WTC11 (cell line): Measurements from ENCODE around the gene NSFL1C. TPM values are rescaled to one million over a fixed set of nuclear protein-coding genes. Genes with fewer than 3 reads are reported as not detected.

ENCODE experiments used
- ATAC-seq: fragments of 200-7000 bp; cut with Tn5 transposase; 2 replicates; pipeline ENCODE4 v1.10.0; 2021; ENCODE audit warnings: mild to moderate bottlenecking, moderate library complexity
- Bru-seq: library from RNA; stranded (reverse); fragments of 400-500 nt; gene quantifications from one replicate; lab custom pipeline; 2021; lab: Mats Ljungman, UMichigan
- CTCF ChIA-PET: fragments of 300-600 bp; sonication (Branson Sonifier 250); formaldehyde crosslinking; loops from one replicate; lab custom pipeline; 2021; ENCODE audit warnings: antibody characterized with exemption; lab: Charles Lee
- POLR2A ChIA-PET: fragments of 350-600 bp; sonication (Branson Sonifier 250); formaldehyde crosslinking; loops from one replicate; lab custom pipeline; 2021; ENCODE audit warnings: antibody characterized with exemption; lab: Charles Lee
- DNase-seq: peaks from one replicate; pipeline ENCODE4 v3.0.0; 2021; ENCODE audit warnings: low spot score
- H3K27ac Mint-ChIP-seq: 2 replicates; pipeline ENCODE4 v1.8.0; 2021; ENCODE audit warnings: mixed read lengths
- H3K27me3 Mint-ChIP-seq: 2 replicates; pipeline ENCODE4 v1.8.0; 2021; ENCODE audit warnings: low read depth, mild to moderate bottlenecking, moderate library complexity, mixed read lengths
- H3K36me3 Mint-ChIP-seq: 2 replicates; pipeline ENCODE4 v1.8.0; 2021; ENCODE audit warnings: mixed read lengths
- H3K4me1 Mint-ChIP-seq: 2 replicates; pipeline ENCODE4 v1.8.0; 2022; ENCODE audit warnings: mixed read lengths
- H3K4me3 Mint-ChIP-seq: 2 replicates; pipeline ENCODE4 v1.8.0; 2021; ENCODE audit warnings: mild to moderate bottlenecking, moderate library complexity, mixed read lengths
- H3K9me3 Mint-ChIP-seq: 2 replicates; pipeline ENCODE4 v1.8.0; 2021; ENCODE audit warnings: mixed read lengths
- AR ChIP-seq: fragments of 250-450 bp; sonication (Bioruptor Pico); IDR thresholded peaks from 2 replicates; pipeline ENCODE4 v1.9.0; 2021; ENCODE audit warnings: mild to moderate bottlenecking
- CBFB ChIP-seq: sonication (generic); formaldehyde crosslinking; IDR thresholded peaks from 2 replicates; pipeline ENCODE4 v1.8.1; 2022; ENCODE audit warnings: mild to moderate bottlenecking, low read depth, missing genetic modification reagents
- CREM ChIP-seq: sonication (generic); formaldehyde crosslinking; IDR thresholded peaks from 2 replicates; pipeline ENCODE4 v1.8.1; 2022; ENCODE audit warnings: mild to moderate bottlenecking, missing genetic modification reagents, moderate library complexity
- E2F4 ChIP-seq: sonication (generic); formaldehyde crosslinking; IDR thresholded peaks from 2 replicates; pipeline ENCODE4 v1.8.1; 2022; ENCODE audit warnings: low read depth, mild to moderate bottlenecking, moderate library complexity, missing genetic modification reagents, borderline replicate concordance
- KAT7 ChIP-seq: sonication (generic); formaldehyde crosslinking; IDR thresholded peaks from 2 replicates; pipeline ENCODE4 v1.8.1; 2023; ENCODE audit warnings: missing genetic modification reagents, mild to moderate bottlenecking, borderline replicate concordance
- MLX ChIP-seq: sonication (generic); formaldehyde crosslinking; IDR thresholded peaks from 2 replicates; pipeline ENCODE4 v1.8.1; 2023; ENCODE audit warnings: mild to moderate bottlenecking, missing genetic modification reagents, moderate library complexity
- STAT6 ChIP-seq: sonication (generic); formaldehyde crosslinking; conservative IDR thresholded peaks from 2 replicates; pipeline ENCODE4 v1.8.1; 2023; ENCODE audit warnings: mild to moderate bottlenecking, low read depth, missing genetic modification reagents, moderate library complexity
- TEAD4 ChIP-seq: sonication (generic); formaldehyde crosslinking; IDR thresholded peaks from 2 replicates; pipeline ENCODE4 v1.8.0; 2022; ENCODE audit warnings: mild to moderate bottlenecking, missing genetic modification reagents
- ZNF138 ChIP-seq: sonication (generic); formaldehyde crosslinking; conservative IDR thresholded peaks from 2 replicates; pipeline ENCODE4 v1.8.1; 2022; ENCODE audit warnings: mild to moderate bottlenecking, moderate library complexity, missing genetic modification reagents
- ZNF219 ChIP-seq: sonication (generic); formaldehyde crosslinking; IDR thresholded peaks from 2 replicates; pipeline ENCODE4 v1.8.0; 2023; ENCODE audit warnings: missing genetic modification reagents, mild to moderate bottlenecking, borderline replicate concordance
- ZNF263 ChIP-seq: sonication (generic); formaldehyde crosslinking; IDR thresholded peaks from 2 replicates; pipeline ENCODE4 v1.8.1; 2022; ENCODE audit warnings: low read depth, mild to moderate bottlenecking, moderate library complexity, missing genetic modification reagents
- ZNF416 ChIP-seq: fragments of 250-450 bp; sonication (Bioruptor Pico); IDR thresholded peaks from 2 replicates; pipeline ENCODE4 v1.9.0; 2021; ENCODE audit warnings: mild to moderate bottlenecking, inconsistent platforms
- long read RNA-seq, 3 experiments: library from RNA in 1 of 3; library from capped mRNA in 1 of 3; library from polyadenylated mRNA in 1 of 3; unstranded in 2 of 3; stranded (forward) in 1 of 3; transcript quantifications; one replicate each; pipeline ENCODE4 v2.0.0, GENCODE V29; 2021
- total RNA-seq: library from RNA; stranded (reverse); gene quantifications from 3 replicates; pipeline ENCODE4 v1.2.3, GENCODE V29; 2021
- TF ChIP-seq, protein P1 (sequence below): sonication (generic); formaldehyde crosslinking; IDR thresholded peaks from 2 replicates; pipeline ENCODE4 v1.8.1; 2023; ENCODE audit warnings: mild to moderate bottlenecking, missing genetic modification reagents, moderate library complexity
- TF ChIP-seq, protein P2 (sequence below): sonication (generic); formaldehyde crosslinking; IDR thresholded peaks from 2 replicates; pipeline ENCODE4 v1.8.1; 2022; ENCODE audit warnings: mild to moderate bottlenecking, missing genetic modification reagents, moderate library complexity, borderline replicate concordance
- TF ChIP-seq, protein P3 (sequence below): sonication (generic); formaldehyde crosslinking; IDR thresholded peaks from 2 replicates; pipeline ENCODE4 v1.8.0; 2023; ENCODE audit warnings: mild to moderate bottlenecking, missing genetic modification reagents
- TF ChIP-seq, protein P4 (sequence below): sonication (generic); formaldehyde crosslinking; IDR thresholded peaks from 2 replicates; pipeline ENCODE4 v1.8.0; 2022; ENCODE audit warnings: mild to moderate bottlenecking, missing genetic modification reagents

The NSFL1C gene
- total RNA-seq = 76.7 to 85.5 TPM (median 83.2 TPM) in 3 replicates
- Bru-seq, nascent RNA = percentile 93 among the genes with signal in this experiment
- long read RNA-seq, experiment 1, transcript NSFL1C-201 (9 exons, 3,568 nt) = major isoform, 345 of 426 reads
- long read RNA-seq, experiment 1, transcript NSFL1C-203 (9 exons, 1,446 nt) = minor isoform, 7 of 426 reads
- long read RNA-seq, experiment 1, transcript NSFL1C-213 (8 exons, 2,588 nt) = minor isoform, 7 of 426 reads
- long read RNA-seq, experiment 1, partial matches to known transcripts = 15 of 426 reads
- long read RNA-seq, experiment 1, other reads (novel, unspliced or antisense) = 49 of 426 reads
- long read RNA-seq, experiment 2, transcript NSFL1C-201 (9 exons, 3,568 nt) = major isoform, 41 of 84 reads
- long read RNA-seq, experiment 2, partial matches to known transcripts = 23 of 84 reads
- long read RNA-seq, experiment 2, other reads (novel, unspliced or antisense) = 18 of 84 reads
- long read RNA-seq, experiment 3, transcript NSFL1C-201 (9 exons, 3,568 nt) = major isoform, 235 of 262 reads
- long read RNA-seq, experiment 3, partial matches to known transcripts = 3 of 262 reads
- long read RNA-seq, experiment 3, other reads (novel, unspliced or antisense) = 21 of 262 reads

DNA sequence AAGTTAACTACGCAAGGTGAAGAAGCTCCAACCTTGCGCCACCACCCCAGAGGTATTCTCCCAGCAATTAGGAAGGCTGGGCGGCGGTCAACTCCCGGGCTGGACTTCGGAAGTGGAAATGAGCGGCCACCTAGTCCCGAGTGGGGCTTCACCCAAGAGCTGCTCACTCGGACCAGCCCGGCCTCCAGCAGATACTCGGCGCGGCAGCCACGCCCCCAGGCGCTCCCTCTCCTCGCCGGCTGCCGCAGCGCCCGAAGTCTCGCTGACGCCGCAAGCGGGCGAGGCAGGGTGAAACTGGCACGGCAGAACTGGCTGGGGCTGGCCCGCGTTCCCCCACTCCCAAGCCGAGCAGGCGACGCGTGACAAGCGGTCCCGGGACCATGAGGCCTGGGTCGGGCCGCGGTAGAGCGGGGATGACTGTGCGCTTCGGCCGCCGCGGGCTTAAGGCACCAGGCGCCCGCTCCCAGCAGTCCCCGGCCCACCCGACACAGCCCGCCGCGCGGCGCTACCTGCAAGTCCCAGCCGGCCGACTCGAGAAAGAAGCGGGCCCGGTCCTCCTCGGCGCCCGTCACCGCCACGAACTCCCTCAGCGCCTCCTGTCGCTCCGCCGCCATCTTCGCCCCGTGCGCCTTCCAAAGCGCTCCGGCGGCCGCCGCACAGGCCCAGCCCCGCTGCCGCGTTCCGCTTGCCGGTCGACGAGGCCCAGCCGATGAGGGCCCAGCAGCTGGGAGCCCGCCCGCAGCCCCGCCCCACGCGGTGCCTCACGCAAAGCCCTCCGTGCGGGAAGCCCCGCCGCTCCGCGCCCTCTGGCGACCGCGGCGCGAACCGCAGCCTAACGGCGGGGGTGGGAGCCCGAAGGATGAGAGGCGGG lies at the start of gene NSFL1C:
TSS of gene NSFL1C (minus strand) at position 639 of the 871 bp plus-strand sequence. CDS start at position 614, 25 bp downstream.
- peak; percentile 91 for ATAC-seq
- Mint-ChIP-seq H3K4me3 (peak within 1 kb of the TSS; percentile 85), H3K9me3 (no peaks in the 10 kb centered on the region), H3K27me3 (peaks cover 4% of the 10 kb centered on the region), H3K36me3 (peaks cover 12% of the 10 kb centered on the region), H3K27ac (peak within 1 kb of the TSS; percentile 53; the same call in 1 of the 2 replicates), H3K4me1 (peaks cover 27% of the 10 kb centered on the region)
- ChIA-PET POLR2A (interaction anchor here (1.2 to 1.6 kb wide), 2 partner anchors 43 to 200 kb away, joined by 4 read pairs; partner anchors contain the start of gene SNPH), CTCF (interaction anchor here (0.5 to 3.8 kb wide), 26 partner anchors 11 to 315 kb away, joined by 3 to 38 read pairs (median 4); no protein-coding TSS in a partner anchor)
- peak; percentile 98 for DNase-seq
- TF ChIP-seq E2F4 (CRISPR knock-in tag) = no peak; the same call in 1 of the 2 replicates
- no peak for TF ChIP-seq MLX (CRISPR knock-in tag)
- TF ChIP-seq ZNF263 (CRISPR knock-in tag) = no peak
- TF ChIP-seq KAT7 (CRISPR knock-in tag) = peak; percentile 73; the same call in 1 of the 2 replicates
- TF ChIP-seq AR (CRISPR knock-in tag) = no peak
- TF ChIP-seq, protein P1, sequence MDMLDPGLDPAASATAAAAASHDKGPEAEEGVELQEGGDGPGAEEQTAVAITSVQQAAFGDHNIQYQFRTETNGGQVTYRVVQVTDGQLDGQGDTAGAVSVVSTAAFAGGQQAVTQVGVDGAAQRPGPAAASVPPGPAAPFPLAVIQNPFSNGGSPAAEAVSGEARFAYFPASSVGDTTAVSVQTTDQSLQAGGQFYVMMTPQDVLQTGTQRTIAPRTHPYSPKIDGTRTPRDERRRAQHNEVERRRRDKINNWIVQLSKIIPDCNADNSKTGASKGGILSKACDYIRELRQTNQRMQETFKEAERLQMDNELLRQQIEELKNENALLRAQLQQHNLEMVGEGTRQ (CRISPR knock-in tag) = peak; percentile 57
- TF ChIP-seq, protein P2, sequence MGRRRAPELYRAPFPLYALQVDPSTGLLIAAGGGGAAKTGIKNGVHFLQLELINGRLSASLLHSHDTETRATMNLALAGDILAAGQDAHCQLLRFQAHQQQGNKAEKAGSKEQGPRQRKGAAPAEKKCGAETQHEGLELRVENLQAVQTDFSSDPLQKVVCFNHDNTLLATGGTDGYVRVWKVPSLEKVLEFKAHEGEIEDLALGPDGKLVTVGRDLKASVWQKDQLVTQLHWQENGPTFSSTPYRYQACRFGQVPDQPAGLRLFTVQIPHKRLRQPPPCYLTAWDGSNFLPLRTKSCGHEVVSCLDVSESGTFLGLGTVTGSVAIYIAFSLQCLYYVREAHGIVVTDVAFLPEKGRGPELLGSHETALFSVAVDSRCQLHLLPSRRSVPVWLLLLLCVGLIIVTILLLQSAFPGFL (CRISPR knock-in tag) = 0 out of 2 replicates have a peak, but pooled peaks have one; percentile 90
- TF ChIP-seq ZNF219 (CRISPR knock-in tag) = peak; percentile 81; the same call in 1 of the 2 replicates
- TF ChIP-seq ZNF138 (CRISPR knock-in tag) = no peak
- TF ChIP-seq STAT6 = no peak
- TF ChIP-seq, protein P3, sequence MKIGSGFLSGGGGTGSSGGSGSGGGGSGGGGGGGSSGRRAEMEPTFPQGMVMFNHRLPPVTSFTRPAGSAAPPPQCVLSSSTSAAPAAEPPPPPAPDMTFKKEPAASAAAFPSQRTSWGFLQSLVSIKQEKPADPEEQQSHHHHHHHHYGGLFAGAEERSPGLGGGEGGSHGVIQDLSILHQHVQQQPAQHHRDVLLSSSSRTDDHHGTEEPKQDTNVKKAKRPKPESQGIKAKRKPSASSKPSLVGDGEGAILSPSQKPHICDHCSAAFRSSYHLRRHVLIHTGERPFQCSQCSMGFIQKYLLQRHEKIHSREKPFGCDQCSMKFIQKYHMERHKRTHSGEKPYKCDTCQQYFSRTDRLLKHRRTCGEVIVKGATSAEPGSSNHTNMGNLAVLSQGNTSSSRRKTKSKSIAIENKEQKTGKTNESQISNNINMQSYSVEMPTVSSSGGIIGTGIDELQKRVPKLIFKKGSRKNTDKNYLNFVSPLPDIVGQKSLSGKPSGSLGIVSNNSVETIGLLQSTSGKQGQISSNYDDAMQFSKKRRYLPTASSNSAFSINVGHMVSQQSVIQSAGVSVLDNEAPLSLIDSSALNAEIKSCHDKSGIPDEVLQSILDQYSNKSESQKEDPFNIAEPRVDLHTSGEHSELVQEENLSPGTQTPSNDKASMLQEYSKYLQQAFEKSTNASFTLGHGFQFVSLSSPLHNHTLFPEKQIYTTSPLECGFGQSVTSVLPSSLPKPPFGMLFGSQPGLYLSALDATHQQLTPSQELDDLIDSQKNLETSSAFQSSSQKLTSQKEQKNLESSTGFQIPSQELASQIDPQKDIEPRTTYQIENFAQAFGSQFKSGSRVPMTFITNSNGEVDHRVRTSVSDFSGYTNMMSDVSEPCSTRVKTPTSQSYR (CRISPR knock-in tag) = no peak
- TF ChIP-seq CBFB (CRISPR knock-in tag) = no peak; the same call in 1 of the 2 replicates
- TF ChIP-seq CREM (CRISPR knock-in tag) = peak; percentile 84; the same call in 1 of the 2 replicates
- TF ChIP-seq ZNF416 (CRISPR knock-in tag) = no peak
- peak; percentile 41; the same call in 1 of the 2 replicates for TF ChIP-seq TEAD4
- TF ChIP-seq, protein P4, sequence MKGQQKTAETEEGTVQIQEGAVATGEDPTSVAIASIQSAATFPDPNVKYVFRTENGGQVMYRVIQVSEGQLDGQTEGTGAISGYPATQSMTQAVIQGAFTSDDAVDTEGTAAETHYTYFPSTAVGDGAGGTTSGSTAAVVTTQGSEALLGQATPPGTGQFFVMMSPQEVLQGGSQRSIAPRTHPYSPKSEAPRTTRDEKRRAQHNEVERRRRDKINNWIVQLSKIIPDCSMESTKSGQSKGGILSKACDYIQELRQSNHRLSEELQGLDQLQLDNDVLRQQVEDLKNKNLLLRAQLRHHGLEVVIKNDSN = no peak
